Prostate gland (tissue), 2 donors: Measurements from ENCODE around the gene TNFSF13. TPM values are rescaled to one million over a fixed set of nuclear protein-coding genes. Genes with fewer than 3 reads are reported as not detected.

Experiments
- DNase-seq: peaks from one replicate; pipeline ENCODE4 v3.0.0-alpha.2; 2019; ENCODE audit warnings: low spot score
- H3K27ac ChIP-seq, 2 donors: fragments of 200-600 bp; sonication (generic); 2 replicates each; pipeline ENCODE4 v1.5.1; 2017 to 2019
- H3K27me3 ChIP-seq: fragments of 200-600 bp; sonication (generic); replicated peaks from 2 replicates; pipeline ENCODE4 v1.5.1; 2019; ENCODE audit not compliant: insufficient read depth
- H3K36me3 ChIP-seq, 2 donors: fragments of 200-600 bp; sonication (generic); 1 replicate in 1 of 2; 2 replicates in 1 of 2; pipeline versions ENCODE4 v1.5.1 to v1.8.1; 2017 to 2019
- H3K4me1 ChIP-seq: fragments of 200-600 bp; sonication (generic); replicated peaks from 2 replicates; pipeline ENCODE4 v1.5.1; 2019
- H3K4me3 ChIP-seq, 2 donors: fragments of 200-600 bp; sonication (generic); 2 replicates each; pipeline ENCODE4 v1.5.1; 2017 to 2019
- H3K9me3 ChIP-seq: fragments of 200-600 bp; sonication (generic); 2 replicates; pipeline ENCODE4 v1.5.1; 2017
- CTCF ChIP-seq, 4 experiments: fragments of 200-600 bp in 2 of 4; fragments of 450-650 bp in 2 of 4; sonication (generic) in 2 of 4; IDR thresholded peaks; 1 replicate in 3 of 4; 2 replicates in 1 of 4; pipeline ENCODE4 v1.5.1; 2016 to 2019; ENCODE audit warnings: antibody characterized with exemption in 4 of 4, mild to moderate bottlenecking in 2 of 4, moderate library complexity in 2 of 4
- POLR2A ChIP-seq: fragments of 450-650 bp; IDR thresholded peaks from one replicate; pipeline ENCODE4 v1.6.1; 2016; ENCODE audit warnings: antibody characterized with exemption, mild to moderate bottlenecking
- POLR2AphosphoS5 ChIP-seq: sonication (generic); formaldehyde crosslinking; IDR thresholded peaks from one replicate; pipeline ENCODE4 v1.6.1; 2017; ENCODE audit warnings: antibody characterized with exemption
- WGBS: methylation state at CpG from one replicate; pipeline ENCODE4 v1.1.5; 2018; 5-methylcytosine and 5-hydroxymethylcytosine counted together
- intact Hi-C: fragments of 100-400 bp; cut with DNase I; formaldehyde crosslinking; loops from one replicate; pipeline ENCODE4 v1.14.2; 2022
- total RNA-seq, 2 donors: library from RNA; depleted of rRNA; stranded (reverse); fragments of >200 nt; gene quantifications; one replicate each; pipeline ENCODE4 v1.1.0, GENCODE V29; 2016

The TNFSF13 gene
- total RNA-seq, 2 donors from 2014 or later: 20.4 to 21.1 TPM

GRCh38 chr17:7512105-7512504, 46.4 kb upstream of the TNFSF13 start:
- TF ChIP-seq POLR2AphosphoS5: no peak
- TF ChIP-seq POLR2A: no peak
- TF ChIP-seq CTCF (IDR thresholded peaks at IDR 0.05): no peak
- peaks cover 24 to 30% of the 10 kb centered on the region in 2 donors for H3K36me3 ChIP-seq
- no peak overlapping the region for H3K27ac ChIP-seq
- WGBS: 90% methylated on average over 15 of the region's 15 CpGs
- H3K9me3 ChIP-seq: no peaks in the 10 kb centered on the region
- H3K4me3 ChIP-seq: no peak overlapping the region
- H3K4me1 ChIP-seq: no peaks in the 10 kb centered on the region
- H3K27me3 ChIP-seq: no peaks in the 10 kb centered on the region
- intact Hi-C loops: no loop called here
- DNase-seq: no peak

GRCh38 chr17:7512824-7513540, 45.6 kb upstream of the TNFSF13 start:
- TF ChIP-seq POLR2AphosphoS5 (no peak), CTCF (IDR thresholded peaks at IDR 0.05) (no peak), POLR2A (no peak)
- intact Hi-C loops: no loop called here
- no peak for DNase-seq
- no peaks in the 10 kb centered on the region for H3K4me1 ChIP-seq
- no peaks in the 10 kb centered on the region for H3K9me3 ChIP-seq
- H3K4me3 ChIP-seq: no peak overlapping the region
- H3K27me3 ChIP-seq: no peaks in the 10 kb centered on the region
- no peak overlapping the region for H3K27ac ChIP-seq
- 87% methylated on average over 20 of the region's 20 CpGs for WGBS
- H3K36me3 ChIP-seq: peaks cover 23 to 30% of the 10 kb centered on the region in 2 donors

GRCh38 chr17:7513850-7514419, 44.6 kb upstream of the TNFSF13 start:
- no peaks in the 10 kb centered on the region for H3K9me3 ChIP-seq
- H3K36me3 ChIP-seq: peaks cover 19 to 21% of the 10 kb centered on the region in 2 donors
- no peak for TF ChIP-seq POLR2A
- no peak for TF ChIP-seq POLR2AphosphoS5
- TF ChIP-seq CTCF (IDR thresholded peaks at IDR 0.05): no peak
- H3K4me3 ChIP-seq: no peak overlapping the region
- H3K4me1 ChIP-seq: no peaks in the 10 kb centered on the region
- H3K27ac ChIP-seq: no peak overlapping the region
- H3K27me3 ChIP-seq: no peaks in the 10 kb centered on the region
- DNase-seq: no peak
- intact Hi-C loops: loop anchor here (1.0 kb wide), 1 partner anchor 47 kb away; the partner anchor contains the start of gene SENP3
- 67% methylated on average over 17 of the region's 17 CpGs for WGBS

- H3K36me3 ChIP-seq: peaks cover 15 to 16% of the 10 kb centered on the region in 2 donors
- H3K4me1 ChIP-seq: no peaks in the 10 kb centered on the region
- no peak for TF ChIP-seq CTCF (IDR thresholded peaks at IDR 0.05)
- TF ChIP-seq POLR2AphosphoS5: no peak
- no peak for TF ChIP-seq POLR2A
- no peak overlapping the region for H3K27ac ChIP-seq
- no peak overlapping the region for H3K4me3 ChIP-seq
- no peak for DNase-seq
- H3K9me3 ChIP-seq: no peaks in the 10 kb centered on the region
- H3K27me3 ChIP-seq: no peaks in the 10 kb centered on the region
- intact Hi-C loops: no loop called here
- WGBS: 92% methylated on average over 13 of the region's 13 CpGs
Observed at GRCh38 chr17:7515911-7516610, 42.5 kb upstream of the TNFSF13 start.
